ENCODE data around the gene MICU2. TPM values are rescaled to one million over a fixed set of nuclear protein-coding genes. Genes with fewer than 3 reads are reported as not detected.

The MICU2 gene
- total and polyA plus RNA-seq, 2 of the 13 experiments (the other 11 are each of a cell fraction or from before 2014, with no cell fraction given): 31.7 to 42.4 TPM

GRCh38 chr13:21546372-21546771, 57.6 kb downstream of the MICU2 start:
- ATAC-seq (no peak), DNase-seq (ENCODE audit: low spot score) (no peak), FAIRE-seq (no peak)
- no peaks in the 10 kb centered on the region for H4K20me1 ChIP-seq (ENCODE audit: insufficient read depth, low read length)
- ChIA-PET POLR2A (interaction anchor here (0.5 kb wide), 1 partner anchor 177 kb away, joined by 3 read pairs; no protein-coding TSS in a partner anchor), CTCF (ENCODE audit: low intra/inter-chr PET ratio, low total read pairs) (no interaction called here)
- BruUV-seq (replicated peaks): no TSS peak
- no peak overlapping the region for H3K27ac ChIP-seq (ENCODE audit: extremely low read length, insufficient read depth, low read length)
- H3K9me3 ChIP-seq (ENCODE audit: low read length): no peaks in the 10 kb centered on the region
- peaks cover 0 to 1% of the 10 kb centered on the region in 2 experiments; a peak in 2 of 5 replicates for H3K36me3 ChIP-seq (replicated peaks in 1 of 2; ENCODE audit: control insufficient read depth in 1 of 2, insufficient read depth in 2 of 2, low read length in 2 of 2)
- H3K79me2 ChIP-seq (ENCODE audit: insufficient read depth, low read length): peaks cover 5% of the 10 kb centered on the region
- no peaks in the 10 kb centered on the region for H3K27me3 ChIP-seq (ENCODE audit: control insufficient read depth in 1 of 2, insufficient read depth in 2 of 2, low read length in 2 of 2)
- H3K4me2 ChIP-seq (ENCODE audit: low read depth, low read length): no peak overlapping the region
- H2AFZ ChIP-seq (ENCODE audit: low read length): no peak overlapping the region
- WGBS (ENCODE audit: low lambda C conversion rate): 93% methylated on average over 1 of the region's 1 CpG
- TF ChIP-seq GABPB1 (CRISPR knock-in tag; IDR thresholded peaks at IDR 0.05) (no peak), SMYD3 (CRISPR knock-in tag; IDR thresholded peaks at IDR 0.05) (no peak), ZFP41 (CRISPR knock-in tag; IDR thresholded peaks at IDR 0.05; ENCODE audit: borderline replicate concordance) (no peak), DNMT1 (CRISPR knock-in tag; IDR thresholded peaks at IDR 0.05) (no peak), LCORL (IDR thresholded peaks at IDR 0.05) (no peak), LCORL (CRISPR knock-in tag; IDR thresholded peaks at IDR 0.05) (no peak), ZNF256 (CRISPR knock-in tag; conservative IDR thresholded peaks at IDR 0.05) (no peak), ZFP36 (IDR thresholded peaks at IDR 0.05; ENCODE audit: borderline replicate concordance, low read depth, low read length, partially characterized antibody) (no peak), ZMYM2 (CRISPR knock-in tag; IDR thresholded peaks at IDR 0.05) (no peak)
- intact Hi-C loops (cut with micrococcal nuclease; ENCODE audit: unreplicated experiment) (no loop called here), in situ Hi-C loops (cut with HindIII; ENCODE audit: extremely low pct_ligation_motif_present, low pct_unique_long_range_greater_than_20kb) (no loop called here)
- no peak overlapping the region for H3K4me3 ChIP-seq (replicated peaks in 1 of 3; ENCODE audit: insufficient read depth in 1 of 3, low read depth in 2 of 3, low read length in 3 of 3)
- peaks cover 18% of the 10 kb centered on the region for H3K4me1 ChIP-seq (ENCODE audit: insufficient read depth, low read length)
- H3K9ac ChIP-seq (ENCODE audit: insufficient read depth, low read depth, low read length): no peak overlapping the region

DNA sequence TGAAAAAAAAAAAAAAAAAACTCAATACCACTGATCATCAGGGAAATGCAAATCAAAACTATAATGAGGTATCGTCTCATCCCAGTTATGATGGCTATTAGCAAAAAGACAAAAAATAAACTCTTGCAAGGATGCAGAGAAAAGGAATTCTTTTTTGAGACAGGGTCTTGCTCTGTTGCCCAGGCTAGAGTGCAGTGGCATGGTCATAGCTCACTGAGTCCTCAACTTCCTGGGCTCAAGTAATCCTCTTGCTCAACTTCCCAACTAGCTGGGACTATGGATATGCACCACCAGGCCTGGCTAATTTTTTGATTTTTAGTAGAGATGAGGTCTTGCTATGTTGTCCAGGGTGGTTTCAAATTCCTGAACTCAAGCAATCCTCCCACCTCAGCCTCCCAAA, 59.5 kb downstream of the MICU2 start:
- peaks cover 3% of the 10 kb centered on the region for H3K79me2 ChIP-seq (ENCODE audit: insufficient read depth, low read length)
- no peak overlapping the region for H3K4me3 ChIP-seq (replicated peaks in 1 of 3; ENCODE audit: insufficient read depth in 1 of 3, low read depth in 2 of 3, low read length in 3 of 3)
- no peak for FAIRE-seq
- no TSS peak for BruUV-seq (replicated peaks)
- no peak for DNase-seq (ENCODE audit: low spot score)
- H3K27me3 ChIP-seq (ENCODE audit: control insufficient read depth in 1 of 2, insufficient read depth in 2 of 2, low read length in 2 of 2): no peaks in the 10 kb centered on the region
- 97% methylated on average over 1 of the region's 1 CpG for WGBS (ENCODE audit: low lambda C conversion rate)
- intact Hi-C loops (cut with micrococcal nuclease; ENCODE audit: unreplicated experiment) (no loop called here), in situ Hi-C loops (cut with HindIII; ENCODE audit: extremely low pct_ligation_motif_present, low pct_unique_long_range_greater_than_20kb) (no loop called here)
- CTCF ChIA-PET (ENCODE audit: low intra/inter-chr PET ratio, low total read pairs): no interaction called here
- POLR2A ChIA-PET: no interaction called here
- no peaks in the 10 kb centered on the region for H3K9me3 ChIP-seq (ENCODE audit: low read length)
- no peak overlapping the region for H3K9ac ChIP-seq (ENCODE audit: insufficient read depth, low read depth, low read length)
- H2AFZ ChIP-seq (ENCODE audit: low read length): no peak overlapping the region
- peaks cover 0 to 1% of the 10 kb centered on the region in 2 experiments; a peak in 2 of 5 replicates for H3K36me3 ChIP-seq (replicated peaks in 1 of 2; ENCODE audit: control insufficient read depth in 1 of 2, insufficient read depth in 2 of 2, low read length in 2 of 2)
- no peak overlapping the region for H3K4me2 ChIP-seq (ENCODE audit: low read depth, low read length)
- ATAC-seq: no peak
- no peak for TF ChIP-seq ZNF274 (CRISPR knock-in tag; IDR thresholded peaks at IDR 0.05)
- TF ChIP-seq ZC3H13 (CRISPR knock-in tag; IDR thresholded peaks at IDR 0.05): no peak
- TF ChIP-seq ZNF121 (CRISPR knock-in tag; IDR thresholded peaks at IDR 0.05): peak; percentile 53; the same call in 1 of the 2 replicates
- no peaks in the 10 kb centered on the region for H4K20me1 ChIP-seq (ENCODE audit: insufficient read depth, low read length)
- H3K4me1 ChIP-seq (ENCODE audit: insufficient read depth, low read length): peaks cover 27% of the 10 kb centered on the region
- H3K27ac ChIP-seq (ENCODE audit: extremely low read length, insufficient read depth, low read length): no peak overlapping the region

Measured in HepG2 (cell line).